ENCODE data around the gene VSTM4.

VSTM4 gene

DNA sequence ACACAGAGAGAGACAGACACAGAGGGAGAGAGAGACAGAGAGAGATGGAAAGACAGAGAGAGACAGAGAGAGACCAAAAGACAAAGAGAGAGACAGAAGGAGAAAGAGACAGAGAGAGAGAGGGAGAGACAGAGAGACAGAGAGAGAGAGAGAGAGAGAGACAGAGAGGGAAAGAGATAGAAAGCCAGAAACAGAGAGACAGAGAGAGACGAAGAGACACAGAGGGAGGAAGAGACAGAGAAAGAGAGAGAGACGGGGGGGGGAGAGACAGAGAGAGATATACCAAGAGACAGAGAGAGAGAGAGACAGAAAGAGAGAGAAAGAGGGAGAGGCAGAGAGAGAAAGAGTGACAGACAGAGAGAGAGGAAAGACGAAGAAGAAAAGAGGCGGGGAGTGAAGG is 10.2 kb downstream of the VSTM4 start:
- H3K4me3 ChIP-seq (ENCODE audit: low read depth in 1 of 2, low read length in 2 of 2) = no peak overlapping the region
- DNase-seq = no peak
- H3K27ac ChIP-seq (ENCODE audit: low read length) = no peak overlapping the region
- no peak overlapping the region for H3K9ac ChIP-seq (ENCODE audit: low read depth, low read length)
- H4K20me1 ChIP-seq (ENCODE audit: insufficient read depth, low read length) = no peaks in the 10 kb centered on the region
- H3K79me2 ChIP-seq (ENCODE audit: insufficient read depth, low read length) = no peaks in the 10 kb centered on the region
- TF ChIP-seq, protein P1, sequence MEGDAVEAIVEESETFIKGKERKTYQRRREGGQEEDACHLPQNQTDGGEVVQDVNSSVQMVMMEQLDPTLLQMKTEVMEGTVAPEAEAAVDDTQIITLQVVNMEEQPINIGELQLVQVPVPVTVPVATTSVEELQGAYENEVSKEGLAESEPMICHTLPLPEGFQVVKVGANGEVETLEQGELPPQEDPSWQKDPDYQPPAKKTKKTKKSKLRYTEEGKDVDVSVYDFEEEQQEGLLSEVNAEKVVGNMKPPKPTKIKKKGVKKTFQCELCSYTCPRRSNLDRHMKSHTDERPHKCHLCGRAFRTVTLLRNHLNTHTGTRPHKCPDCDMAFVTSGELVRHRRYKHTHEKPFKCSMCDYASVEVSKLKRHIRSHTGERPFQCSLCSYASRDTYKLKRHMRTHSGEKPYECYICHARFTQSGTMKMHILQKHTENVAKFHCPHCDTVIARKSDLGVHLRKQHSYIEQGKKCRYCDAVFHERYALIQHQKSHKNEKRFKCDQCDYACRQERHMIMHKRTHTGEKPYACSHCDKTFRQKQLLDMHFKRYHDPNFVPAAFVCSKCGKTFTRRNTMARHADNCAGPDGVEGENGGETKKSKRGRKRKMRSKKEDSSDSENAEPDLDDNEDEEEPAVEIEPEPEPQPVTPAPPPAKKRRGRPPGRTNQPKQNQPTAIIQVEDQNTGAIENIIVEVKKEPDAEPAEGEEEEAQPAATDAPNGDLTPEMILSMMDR (IDR thresholded peaks at IDR 0.05; ENCODE audit: borderline replicate concordance, extremely low read depth, low read length, poor library complexity, severe bottlenecking) = no peak
- TF ChIP-seq EZH2 (IDR thresholded peaks at IDR 0.05; ENCODE audit: borderline replicate concordance, low read depth, low read length, severe bottlenecking) = no peak
- no peak for ATAC-seq (ENCODE audit: insufficient read depth, low read depth)
- no peaks in the 10 kb centered on the region for H3K27me3 ChIP-seq (ENCODE audit: insufficient read depth, low read length, poor library complexity)
- no peaks in the 10 kb centered on the region for H3K9me3 ChIP-seq (ENCODE audit: insufficient read depth, low read length, severe bottlenecking)
- no peaks in the 10 kb centered on the region for H3K36me3 ChIP-seq (ENCODE audit: insufficient read depth, low read length)
- no peaks in the 10 kb centered on the region for H3K4me1 ChIP-seq (ENCODE audit: insufficient read depth, low read length)
- H3K4me2 ChIP-seq (ENCODE audit: insufficient read depth, low read length) = no peak overlapping the region
- H2AFZ ChIP-seq (ENCODE audit: low read depth, low read length) = no peak overlapping the region

DNA sequence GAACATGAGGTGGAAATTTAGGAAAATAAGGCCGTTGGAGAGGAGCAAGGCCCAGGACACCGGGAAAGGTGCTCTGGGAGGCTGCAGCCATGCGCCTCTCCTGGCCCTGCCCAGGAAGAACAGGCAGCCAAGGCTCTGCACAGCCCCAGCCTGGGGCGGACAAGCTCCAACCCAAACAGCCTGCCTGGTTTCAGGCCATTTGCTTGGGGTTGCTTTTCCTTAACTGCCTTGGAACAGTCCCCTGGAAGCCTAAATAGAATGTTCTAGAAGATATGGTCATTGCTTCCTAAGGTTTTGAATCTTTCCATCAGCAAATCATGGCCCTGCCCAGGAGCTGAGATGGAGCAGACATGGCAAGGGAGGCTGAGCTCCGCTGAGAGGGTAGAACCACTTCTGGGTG is 11.0 kb downstream of the VSTM4 start:
- Histone ChIP-seq H4K20me1 (ENCODE audit: insufficient read depth, low read length) (no peaks in the 10 kb centered on the region), H3K9ac (ENCODE audit: low read depth, low read length) (no peak overlapping the region), H3K9me3 (ENCODE audit: insufficient read depth, low read length, severe bottlenecking) (no peaks in the 10 kb centered on the region), H3K4me2 (ENCODE audit: insufficient read depth, low read length) (no peak overlapping the region), H3K27me3 (ENCODE audit: insufficient read depth, low read length, poor library complexity) (no peaks in the 10 kb centered on the region), H3K4me1 (ENCODE audit: insufficient read depth, low read length) (no peaks in the 10 kb centered on the region), H3K36me3 (ENCODE audit: insufficient read depth, low read length) (no peaks in the 10 kb centered on the region), H2AFZ (ENCODE audit: low read depth, low read length) (no peak overlapping the region), H3K4me3 (ENCODE audit: low read depth in 1 of 2, low read length in 2 of 2) (no peak overlapping the region), H3K79me2 (ENCODE audit: insufficient read depth, low read length) (no peaks in the 10 kb centered on the region), H3K27ac (ENCODE audit: low read length) (no peak overlapping the region)
- ATAC-seq (ENCODE audit: insufficient read depth, low read depth) (no peak), DNase-seq (no peak)
- TF ChIP-seq, protein P1 (IDR thresholded peaks at IDR 0.05; ENCODE audit: borderline replicate concordance, extremely low read depth, low read length, poor library complexity, severe bottlenecking) = no peak
- TF ChIP-seq EZH2 (IDR thresholded peaks at IDR 0.05; ENCODE audit: borderline replicate concordance, low read depth, low read length, severe bottlenecking) = no peak

DNA sequence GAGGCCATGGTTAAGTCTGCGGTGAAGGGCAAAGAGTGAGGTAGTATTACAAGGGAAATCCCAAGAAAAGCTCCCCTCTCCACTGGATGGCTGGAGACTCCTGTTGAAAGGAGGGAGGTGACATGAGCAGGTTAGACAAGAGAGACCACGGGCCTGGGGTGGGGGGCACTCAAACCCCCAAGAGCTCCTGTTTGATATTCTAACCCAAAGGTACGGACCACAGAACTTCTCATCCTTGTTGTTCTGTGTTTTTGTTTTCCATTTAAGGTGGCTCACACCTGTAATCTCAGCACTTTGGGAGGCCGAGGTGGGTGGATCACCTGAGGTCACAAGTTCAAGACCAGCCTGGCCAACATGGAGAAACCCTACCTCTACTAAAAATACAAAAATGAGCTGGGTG is 11.6 kb downstream of the VSTM4 start:
- no peak for TF ChIP-seq EZH2 (IDR thresholded peaks at IDR 0.05; ENCODE audit: borderline replicate concordance, low read depth, low read length, severe bottlenecking)
- TF ChIP-seq, protein P1 (IDR thresholded peaks at IDR 0.05; ENCODE audit: borderline replicate concordance, extremely low read depth, low read length, poor library complexity, severe bottlenecking) = no peak
- Histone ChIP-seq H3K4me2 (ENCODE audit: insufficient read depth, low read length) (no peak overlapping the region), H3K4me1 (ENCODE audit: insufficient read depth, low read length) (no peaks in the 10 kb centered on the region), H4K20me1 (ENCODE audit: insufficient read depth, low read length) (no peaks in the 10 kb centered on the region), H3K36me3 (ENCODE audit: insufficient read depth, low read length) (no peaks in the 10 kb centered on the region), H3K9ac (ENCODE audit: low read depth, low read length) (no peak overlapping the region), H3K9me3 (ENCODE audit: insufficient read depth, low read length, severe bottlenecking) (no peaks in the 10 kb centered on the region), H3K27me3 (ENCODE audit: insufficient read depth, low read length, poor library complexity) (no peaks in the 10 kb centered on the region), H3K4me3 (ENCODE audit: low read depth in 1 of 2, low read length in 2 of 2) (no peak overlapping the region), H3K79me2 (ENCODE audit: insufficient read depth, low read length) (no peaks in the 10 kb centered on the region), H2AFZ (ENCODE audit: low read depth, low read length) (no peak overlapping the region), H3K27ac (ENCODE audit: low read length) (no peak overlapping the region)
- no peak for ATAC-seq (ENCODE audit: insufficient read depth, low read depth)
- no peak for DNase-seq

DNA sequence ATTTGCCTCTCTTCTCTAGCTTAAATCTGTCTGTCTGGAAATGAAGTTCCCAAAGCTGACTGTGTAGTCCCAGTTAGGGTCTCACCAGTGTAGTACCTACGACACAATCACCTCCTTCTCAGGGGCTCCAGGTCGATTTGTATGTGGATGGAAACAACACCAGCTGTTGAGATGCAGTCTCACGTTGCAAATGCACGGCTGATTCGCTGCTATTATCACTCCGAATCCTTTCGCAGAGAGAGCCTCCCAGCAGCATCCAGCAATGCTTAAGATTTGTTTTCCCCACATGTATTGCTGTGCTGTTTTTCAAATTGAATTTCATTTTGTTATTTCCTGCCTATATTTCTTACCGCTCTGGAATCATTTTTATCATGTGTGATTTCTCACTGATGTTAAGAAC is 16.3 kb downstream of the VSTM4 start:
- no peak overlapping the region for H3K4me3 ChIP-seq (ENCODE audit: low read depth in 1 of 2, low read length in 2 of 2)
- H3K79me2 ChIP-seq (ENCODE audit: insufficient read depth, low read length) = no peaks in the 10 kb centered on the region
- ATAC-seq (ENCODE audit: insufficient read depth, low read depth) (no peak), DNase-seq (no peak)
- H3K27me3 ChIP-seq (ENCODE audit: insufficient read depth, low read length, poor library complexity) = no peaks in the 10 kb centered on the region
- H4K20me1 ChIP-seq (ENCODE audit: insufficient read depth, low read length) = no peaks in the 10 kb centered on the region
- H3K9ac ChIP-seq (ENCODE audit: low read depth, low read length) = no peak overlapping the region
- no peak overlapping the region for H2AFZ ChIP-seq (ENCODE audit: low read depth, low read length)
- no peaks in the 10 kb centered on the region for H3K4me1 ChIP-seq (ENCODE audit: insufficient read depth, low read length)
- H3K27ac ChIP-seq (ENCODE audit: low read length) = no peak overlapping the region
- no peaks in the 10 kb centered on the region for H3K9me3 ChIP-seq (ENCODE audit: insufficient read depth, low read length, severe bottlenecking)
- TF ChIP-seq, protein P1 (IDR thresholded peaks at IDR 0.05; ENCODE audit: borderline replicate concordance, extremely low read depth, low read length, poor library complexity, severe bottlenecking) = no peak
- no peak for TF ChIP-seq EZH2 (IDR thresholded peaks at IDR 0.05; ENCODE audit: borderline replicate concordance, low read depth, low read length, severe bottlenecking)
- no peak overlapping the region for H3K4me2 ChIP-seq (ENCODE audit: insufficient read depth, low read length)
- no peaks in the 10 kb centered on the region for H3K36me3 ChIP-seq (ENCODE audit: insufficient read depth, low read length)

Measured in DND-41 (cell line).